GM12878 (cell line): ENCODE results near the gene BLOC1S4. TPM values are rescaled to one million over a fixed set of nuclear protein-coding genes. Genes with fewer than 3 reads are reported as not detected.

Experiments used
- ATAC-seq: fragments of 200-7000 bp; cut with Tn5 transposase; 3 replicates; pipeline ENCODE4 v1.9.1; 2020; ENCODE audit warnings: mild to moderate bottlenecking, moderate library complexity
- BruUV-seq: library from RNA; stranded (reverse); fragments of 400-500 nt; replicated peaks from 2 replicates; lab custom pipeline; 2021; lab: Mats Ljungman, UMichigan
- CTCF ChIA-PET: fragments of 300-600 bp; sonication (Branson Sonifier 250); formaldehyde crosslinking; extraction: SDS; loops from one replicate; lab custom pipeline; 2021; ENCODE audit warnings: inconsistent platforms; lab: Yijun Ruan, JAX
- POLR2A ChIA-PET: fragments of 350-600 bp; formaldehyde crosslinking; extraction: SDS; loops from one replicate; lab custom pipeline; 2021; ENCODE audit warnings: inconsistent platforms; lab: Charles Lee
- RAD21 ChIA-PET: fragments of 300-600 bp; sonication (Branson Sonifier 250); formaldehyde crosslinking; loops from one replicate; lab custom pipeline; 2023; ENCODE audit warnings: antibody characterized with exemption; ENCODE audit not compliant: unreplicated experiment; lab: Charles Lee
- SMC1A ChIA-PET: fragments of 300-600 bp; sonication (Branson Sonifier 250); formaldehyde crosslinking; loops from one replicate; lab custom pipeline; 2023; ENCODE audit not compliant: unreplicated experiment, uncharacterized antibody; lab: Charles Lee
- DNase-seq: peaks from one replicate; pipeline ENCODE4 v3.0.0-alpha.2; 2011; ENCODE audit warnings: low read depth, low spot score
- FAIRE-seq: peaks from 3 replicates; lab custom pipeline; 2011; peaks lifted over from hg19 to GRCh38; lab: Jason Lieb, UNC
- H2AFZ ChIP-seq: 2 replicates; pipeline ENCODE4 v1.6.0; 2011; ENCODE audit warnings: low read depth, low read length, control low read depth; ENCODE audit not compliant: control insufficient read depth
- H3K27ac ChIP-seq: 2 replicates; pipeline ENCODE4 v1.5.1; 2011; ENCODE audit warnings: control low read depth; ENCODE audit not compliant: control insufficient read depth, insufficient read depth
- H3K27me3 ChIP-seq, 2 experiments: replicated peaks in 1 of 2; 2 replicates each; pipeline versions ENCODE4 v1.6.0 to v1.6.1; 2011; ENCODE audit warnings: low read length in 1 of 2; ENCODE audit not compliant: control insufficient read depth in 2 of 2, insufficient read depth in 2 of 2
- H3K36me3 ChIP-seq, 2 experiments: 2 replicates each; pipeline ENCODE4 v1.5.1; 2011; ENCODE audit warnings: low read length in 1 of 2; ENCODE audit not compliant: control insufficient read depth in 2 of 2, insufficient read depth in 2 of 2
- H3K4me1 ChIP-seq: 2 replicates; pipeline ENCODE4 v1.6.1; 2011; ENCODE audit warnings: mild to moderate bottlenecking, low read length, moderate library complexity, mixed read lengths; ENCODE audit not compliant: control insufficient read depth, insufficient read depth
- H3K4me2 ChIP-seq: 2 replicates; pipeline ENCODE4 v1.6.0; 2011; ENCODE audit warnings: control low read depth; ENCODE audit not compliant: control insufficient read depth, insufficient read depth
- H3K4me3 ChIP-seq: fragments of 200-600 bp; sonication (generic); 2 replicates; pipeline ENCODE4 v1.5.1; 2016
- H3K79me2 ChIP-seq: 2 replicates; pipeline ENCODE4 v1.6.0; 2011; ENCODE audit warnings: low read length; ENCODE audit not compliant: control insufficient read depth, insufficient read depth
- H3K9ac ChIP-seq: 2 replicates; pipeline ENCODE4 v1.8.0; 2011; ENCODE audit warnings: low read length, control low read depth, mixed read lengths; ENCODE audit not compliant: control insufficient read depth, insufficient read depth
- H3K9me3 ChIP-seq: replicated peaks from 3 replicates; pipeline ENCODE4 v1.5.1; 2011; ENCODE audit warnings: mild to moderate bottlenecking, low read length; ENCODE audit not compliant: control insufficient read depth, insufficient read depth
- H4K20me1 ChIP-seq: 2 replicates; pipeline ENCODE4 v1.6.0; 2011; ENCODE audit not compliant: control insufficient read depth, insufficient read depth
- CBX5 ChIP-seq: sonication (generic); IDR thresholded peaks from 2 replicates; pipeline ENCODE4 v1.6.1; 2016; ENCODE audit warnings: low read depth, moderate library complexity, mild to moderate bottlenecking, inconsistent platforms
- DPF2 ChIP-seq: fragments of 450-650 bp; IDR thresholded peaks from 2 replicates; pipeline ENCODE4 v1.6.1; 2017; ENCODE audit warnings: mild to moderate bottlenecking
- EGR1 ChIP-seq, 2 experiments: IDR thresholded peaks; 1 replicate in 1 of 2; 2 replicates in 1 of 2; pipeline ENCODE4 v1.6.1; 2011 to 2012; ENCODE audit warnings: low read depth in 2 of 2, low read length in 2 of 2, borderline replicate concordance in 1 of 2, mild to moderate bottlenecking in 1 of 2, moderate library complexity in 1 of 2
- FOXM1 ChIP-seq: IDR thresholded peaks from 2 replicates; pipeline ENCODE4 v1.6.1; 2012; ENCODE audit warnings: low read depth, mild to moderate bottlenecking, inconsistent platforms, low read length, moderate library complexity
- PAX5 ChIP-seq: IDR thresholded peaks from 2 replicates; pipeline ENCODE4 v1.6.1; 2011; ENCODE audit warnings: low read depth, low read length, borderline replicate concordance
- POLR2AphosphoS2 ChIP-seq: IDR thresholded peaks from 2 replicates; pipeline ENCODE4 v1.6.1; 2011; ENCODE audit warnings: low read depth, mild to moderate bottlenecking, low read length, improper control_type of control experiment, moderate library complexity
- RB1 ChIP-seq: fragments of 450-650 bp; formaldehyde crosslinking; IDR thresholded peaks from 2 replicates; pipeline ENCODE4 v1.6.1; 2017; ENCODE audit warnings: mild to moderate bottlenecking, borderline replicate concordance
- SP1 ChIP-seq: IDR thresholded peaks from one replicate; pipeline ENCODE4 v1.6.1; 2011; ENCODE audit warnings: low read depth, low read length
- SRF ChIP-seq, 2 experiments: IDR thresholded peaks; 2 replicates each; pipeline ENCODE4 v1.6.1; 2011; ENCODE audit warnings: low read depth in 2 of 2, low read length in 2 of 2, mild to moderate bottlenecking in 1 of 2, moderate library complexity in 1 of 2
- SUPT20H ChIP-seq: IDR thresholded peaks from 2 replicates; pipeline ENCODE4 v1.6.1; 2011; ENCODE audit warnings: low read depth, mild to moderate bottlenecking, low read length, moderate library complexity, borderline replicate concordance; ENCODE audit not compliant: control insufficient read depth
- TARDBP ChIP-seq: IDR thresholded peaks from 2 replicates; pipeline ENCODE4 v1.6.1; 2016; ENCODE audit warnings: borderline replicate concordance
- TCF7 ChIP-seq: IDR thresholded peaks from 2 replicates; pipeline ENCODE4 v1.6.1; 2014; ENCODE audit warnings: antibody characterized with exemption, borderline replicate concordance
- ZBTB4 ChIP-seq: fragments of 450-650 bp; formaldehyde crosslinking; IDR thresholded peaks from 2 replicates; pipeline ENCODE4 v1.4.0; 2022; ENCODE audit warnings: mild to moderate bottlenecking, moderate library complexity
- ZBTB40 ChIP-seq: fragments of 450-650 bp; IDR thresholded peaks from 2 replicates; pipeline ENCODE4 v1.6.1; 2016; ENCODE audit warnings: mild to moderate bottlenecking, moderate library complexity, borderline replicate concordance
- WGBS: methylation state at CpG from one replicate; pipeline ENCODE4 v1.1.6; 2016; ENCODE audit warnings: low lambda C conversion rate; ENCODE audit not compliant: insufficient replicate concordance, insufficient coverage; ENCODE audit errors: missing lambda C conversion rate; 5-methylcytosine and 5-hydroxymethylcytosine counted together
- in situ Hi-C: fragments of 300-500 bp; cut with MboI; formaldehyde crosslinking; loops from 9 replicates; pipeline ENCODE4 v1.14.3; 2018; ENCODE audit warnings: mixed read lengths
- intact Hi-C: fragments of 100-400 bp; cut with micrococcal nuclease; formaldehyde crosslinking; loops from one replicate; pipeline ENCODE4 v1.14.2; 2022; ENCODE audit not compliant: unreplicated experiment
- polyA plus RNA-seq, 11 experiments: library from polyadenylated mRNA; depleted of rRNA in 4 of 11; unstranded in 6 of 11; stranded (reverse) in 5 of 11; fragments of >200 nt; fragmentation: Nextera tagmentation in 4 of 11; fragmentation: Illumina TruSeq in 1 of 11; extraction: Ambion mirVana in 4 of 11; extraction: Trizol in 1 of 11; gene quantifications; 1 replicate in 1 of 11; 2 replicates in 10 of 11; pipeline versions ENCODE4 v1.2.1 to v1.2.3, GENCODE V29; 2011 to 2016; ENCODE audit warnings: inconsistent platforms in 2 of 11, missing spikeins in 2 of 11, low read depth in 1 of 11
- total RNA-seq, 4 experiments: library from RNA; depleted of rRNA in 3 of 4; stranded (reverse); fragments of >200 nt in 3 of 4; fragmentation: Illumina TruSeq in 1 of 4; extraction: Trizol in 1 of 4; gene quantifications; 2 replicates each; pipeline versions ENCODE4 v1.2.1 to v1.2.3, GENCODE V29; 2013 to 2021

BLOC1S4 gene
- total and polyA plus RNA-seq, 10 of the 15 experiments (the other 5 are each of a cell fraction or from before 2014, with no cell fraction given): 2.7 to 23.8 (median 9.5) TPM

GRCh38 chr4:6727081-6727942 is 11.3 kb downstream of the BLOC1S4 start (continued):
- TF ChIP-seq ZBTB40: no peak
- no peak for TF ChIP-seq FOXM1
- TF ChIP-seq TARDBP: no peak

- BruUV-seq: no TSS peak
- ChIA-PET CTCF (interaction anchor here (3.3 kb wide), 1 partner anchor 146 kb away, joined by 11 read pairs; no protein-coding TSS in a partner anchor), RAD21 (no interaction called here), POLR2A (no interaction called here), SMC1A (interaction anchor here (1.3 kb wide), 1 partner anchor 146 kb away, joined by 3 read pairs; no protein-coding TSS in a partner anchor)
- H3K79me2 ChIP-seq: no peaks in the 10 kb centered on the region
- FAIRE-seq: no peak
- no peaks in the 10 kb centered on the region for H3K36me3 ChIP-seq
- in situ Hi-C loops: no loop called here
- H3K4me1 ChIP-seq: no peaks in the 10 kb centered on the region
- intact Hi-C loops: no loop called here
- DNase-seq: no peak
- no peak overlapping the region for H3K4me3 ChIP-seq
- no peak for ATAC-seq
- no peak overlapping the region for H3K9ac ChIP-seq
- H4K20me1 ChIP-seq: no peaks in the 10 kb centered on the region
- H3K4me2 ChIP-seq: no peak overlapping the region
- H3K27me3 ChIP-seq: no peaks in the 10 kb centered on the region
- WGBS: 67% methylated on average over 3 of the region's 3 CpGs
- no peak overlapping the region for H3K27ac ChIP-seq
- H2AFZ ChIP-seq: no peak overlapping the region
- H3K9me3 ChIP-seq: no peaks in the 10 kb centered on the region
- TF ChIP-seq SP1 (no peak), SUPT20H (no peak), RB1 (no peak), TARDBP (no peak), EGR1 (IDR thresholded peaks at IDR 0.05; ENCODE audit: borderline replicate concordance in 1 of 2, low read depth in 2 of 2, low read length in 2 of 2) (no peak), DPF2 (no peak), TCF7 (no peak), PAX5 (no peak), CBX5 (no peak), ZBTB4 (CRISPR knock-in tag) (no peak), SRF (IDR thresholded peaks at IDR 0.05; ENCODE audit: low read depth in 2 of 2, low read length in 2 of 2) (no peak), POLR2AphosphoS2 (no peak)
Observed at GRCh38 chr4:6727943-6728250, 11.9 kb downstream of the BLOC1S4 start.
